Renal cortex interstitium (tissue), 11 donors: Measurements from ENCODE around the gene LY6G6F. TPM values are rescaled to one million over a fixed set of nuclear protein-coding genes. Genes with fewer than 3 reads are reported as not detected.

Source experiments
- DNase-seq, 11 donors: peaks; one replicate each; pipeline ENCODE4 v3.0.0-alpha.2; 2013; ENCODE audit warnings: low read depth in 9 of 11, low spot score in 4 of 11; ENCODE audit errors: extremely low read depth in 1 of 11
- polyA plus RNA-seq, 3 donors: library from polyadenylated mRNA; unstranded; fragments of 120-200 nt; gene quantifications; one replicate each; pipeline ENCODE4 v1.2.1, GENCODE V29; 2013; ENCODE audit not compliant: insufficient read length in 3 of 3

The LY6G6F gene
- polyA plus RNA-seq, 3 donors, result 0.44 to 1.2 (median 0.73) TPM

DNA sequence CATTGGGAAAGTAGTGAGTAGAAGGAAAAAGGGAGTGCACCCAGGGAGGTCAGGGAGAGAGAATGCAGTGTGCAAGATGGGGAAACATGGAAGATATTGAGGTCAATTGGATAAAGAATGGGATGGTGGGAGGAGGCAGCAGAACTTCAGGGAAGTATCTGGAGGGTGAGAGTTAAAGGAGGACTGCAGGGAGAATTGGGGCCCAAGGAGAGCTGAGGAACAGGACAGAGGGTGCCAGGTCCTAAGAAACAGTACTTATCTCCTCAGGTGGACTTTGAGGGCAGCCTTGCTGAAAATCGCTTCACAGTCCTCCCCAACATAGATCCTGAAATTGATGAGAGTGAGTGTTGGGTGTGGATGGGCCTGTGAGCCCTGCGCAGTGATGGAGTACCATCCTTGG lies 51.6 kb downstream of the LY6G6F start:
- DNase-seq, result no peak

Other genes with a start within 250 kb of the LY6G6F start
- 1 to 10 TPM; 1.4 to 1.8 (median 1.5) TPM for gene MICB, start 208.7 kb upstream of the LY6G6F start, polyA plus RNA-seq
- 10 to 100 TPM; 13.5 to 19.2 (median 17.9) TPM for gene MCCD1, start 177.9 kb upstream of the LY6G6F start, polyA plus RNA-seq
- gene DDX39B, start 164.9 kb upstream of the LY6G6F start, polyA plus RNA-seq, result 100 to 1,000 TPM; 573 to 689 (median 586) TPM
- gene ATP6V1G2, start 160.3 kb upstream of the LY6G6F start, polyA plus RNA-seq, result 10 to 100 TPM in 2 of 3 donors, 1 to 10 TPM in 1; 5.9 to 11.5 (median 11.0) TPM
- 10 to 100 TPM; 17.0 to 28.4 (median 27.7) TPM for gene NFKBIL1, start 159.3 kb upstream of the LY6G6F start, polyA plus RNA-seq
- gene LTA, start 134.6 kb upstream of the LY6G6F start, polyA plus RNA-seq, result under 1 TPM; 0.26 to 0.43 (median 0.33) TPM
- under 1 TPM; 0.18 to 0.40 (median 0.24) TPM for gene TNF, start 131.3 kb upstream of the LY6G6F start, polyA plus RNA-seq
- 1 to 10 TPM in 2 of 3 donors, under 1 TPM in 1; 0.53 to 2.3 (median 2.2) TPM for gene LTB, start 124.4 kb upstream of the LY6G6F start, polyA plus RNA-seq
- 1 to 10 TPM; 4.4 to 6.5 (median 6.3) TPM for gene LST1, start 120.6 kb upstream of the LY6G6F start, polyA plus RNA-seq
- gene NCR3, start 113.9 kb upstream of the LY6G6F start, polyA plus RNA-seq, result under 1 TPM in 2 of 3 donors, not detected in 1; 0.19 TPM
- gene AIF1, start 91.6 kb upstream of the LY6G6F start, polyA plus RNA-seq, result 10 to 100 TPM; 63.3 to 80.6 (median 78.2) TPM
- 100 to 1,000 TPM; 161 to 211 (median 207) TPM for gene PRRC2A, start 86.2 kb upstream of the LY6G6F start, polyA plus RNA-seq
- 100 to 1,000 TPM; 243 to 263 (median 257) TPM for gene BAG6, start 54.2 kb upstream of the LY6G6F start, polyA plus RNA-seq
- gene APOM, start 51.0 kb upstream of the LY6G6F start, polyA plus RNA-seq, result 100 to 1,000 TPM; 105 to 114 (median 110) TPM
- 10 to 100 TPM; 17.3 to 22.9 (median 18.4) TPM for gene C6orf47, start 46.1 kb upstream of the LY6G6F start, polyA plus RNA-seq
- gene GPANK1, start 41.9 kb upstream of the LY6G6F start, polyA plus RNA-seq, result 10 to 100 TPM; 28.1 to 33.1 (median 29.9) TPM
- gene CSNK2B, start 40.8 kb upstream of the LY6G6F start, polyA plus RNA-seq, result 100 to 1,000 TPM; 232 to 252 (median 246) TPM
- 10 to 100 TPM; 22.8 to 30.6 (median 25.3) TPM for gene LY6G5B, start 36.9 kb upstream of the LY6G6F start, polyA plus RNA-seq
- gene LY6G5C, start 25.8 kb upstream of the LY6G6F start, polyA plus RNA-seq, result 1 to 10 TPM; 2.4 to 3.5 (median 3.4) TPM
- gene ABHD16A, start 3.5 kb upstream of the LY6G6F start, polyA plus RNA-seq, result 10 to 100 TPM; 52.4 to 70.9 (median 61.6) TPM
- gene LY6G6D, start 8.5 kb downstream of the LY6G6F start, polyA plus RNA-seq, result under 1 TPM in 1 of 3 donors, not detected in 2; 0.20 TPM
- under 1 TPM in 2 of 3 donors, not detected in 1; 0.26 to 0.41 TPM for gene LY6G6C, start 14.9 kb downstream of the LY6G6F start, polyA plus RNA-seq
- 1 to 10 TPM; 1.6 TPM for gene MPIG6B, start 16.5 kb downstream of the LY6G6F start, polyA plus RNA-seq
- gene DDAH2, start 22.4 kb downstream of the LY6G6F start, polyA plus RNA-seq, result 100 to 1,000 TPM; 152 to 237 (median 188) TPM
- 100 to 1,000 TPM; 268 to 296 (median 292) TPM for gene CLIC1, start 29.7 kb downstream of the LY6G6F start, polyA plus RNA-seq
- 10 to 100 TPM; 21.4 to 59.0 (median 22.1) TPM for gene MSH5, start 33.1 kb downstream of the LY6G6F start, polyA plus RNA-seq
- gene SAPCD1, start 55.8 kb downstream of the LY6G6F start, polyA plus RNA-seq, result 10 to 100 TPM in 2 of 3 donors, 1 to 10 TPM in 1; 6.8 to 17.2 (median 10.0) TPM
- 10 to 100 TPM in 1 of 3 donors, 1 to 10 TPM in 2; 7.3 to 13.9 (median 8.5) TPM for gene VWA7, start 70.5 kb downstream of the LY6G6F start, polyA plus RNA-seq
- gene VARS1, start 88.9 kb downstream of the LY6G6F start, polyA plus RNA-seq, result 10 to 100 TPM; 58.7 to 72.2 (median 61.2) TPM
- 10 to 100 TPM; 72.1 to 90.4 (median 82.4) TPM for gene LSM2, start 100.1 kb downstream of the LY6G6F start, polyA plus RNA-seq
- 1 to 10 TPM; 3.3 to 5.0 (median 4.0) TPM for gene HSPA1L, start 108.4 kb downstream of the LY6G6F start, polyA plus RNA-seq
- 100 to 1,000 TPM in 2 of 3 donors, 10 to 100 TPM in 1; 84.4 to 121 (median 116) TPM for gene HSPA1A, start 108.7 kb downstream of the LY6G6F start, polyA plus RNA-seq
- gene HSPA1B, start 120.9 kb downstream of the LY6G6F start, polyA plus RNA-seq, result 100 to 1,000 TPM; 119 to 167 (median 142) TPM
- 10 to 100 TPM; 74.6 to 79.3 (median 78.1) TPM for gene NEU1, start 156.0 kb downstream of the LY6G6F start, polyA plus RNA-seq
- gene SLC44A4, start 172.1 kb downstream of the LY6G6F start, polyA plus RNA-seq, result 10 to 100 TPM; 40.7 to 82.8 (median 51.9) TPM
- gene EHMT2, start 190.8 kb downstream of the LY6G6F start, polyA plus RNA-seq, result 10 to 100 TPM; 74.6 to 98.4 (median 83.9) TPM
- gene ZBTB12, start 195.2 kb downstream of the LY6G6F start, polyA plus RNA-seq, result 10 to 100 TPM; 23.4 to 35.5 (median 23.6) TPM
- gene C2, start 220.9 kb downstream of the LY6G6F start, polyA plus RNA-seq, result 1 to 10 TPM; 3.0 to 4.2 (median 4.0) TPM
- 1 to 10 TPM; 5.2 to 8.7 (median 6.6) TPM for gene CFB, start 239.2 kb downstream of the LY6G6F start, polyA plus RNA-seq